GM18909 (cell line): ENCODE measurements around the gene MTMR2.

Source experiments
- ATAC-seq: cut with Tn5 transposase; IDR thresholded peaks from one replicate; pipeline ENCODE4 v1.9.1; 2021; ENCODE audit warnings: mild to moderate bottlenecking; ENCODE audit not compliant: unreplicated experiment, poor library complexity

MTMR2 gene

GRCh38 chr11:95923728-95924413, at the start of gene MTMR2:
MTMR2 (minus strand) TSS chr11:95924107; CDS start chr11:95923954, 153 bp downstream.
- peak; percentile 100 for ATAC-seq

- ATAC-seq = no peak
Measured at GRCh38 chr11:95972060-95972459, 48.2 kb upstream of the MTMR2 start.

- no peak for ATAC-seq
Measured at GRCh38 chr11:95968585-95968984, 44.7 kb upstream of the MTMR2 start.

- ATAC-seq = no peak
Measured at GRCh38 chr11:95964281-95964680, 40.4 kb upstream of the MTMR2 start.

GRCh38 chr11:95961758-95962157, 37.9 kb upstream of the MTMR2 start:
- no peak for ATAC-seq

- no peak for ATAC-seq
Measured at GRCh38 chr11:95950905-95951304, 27.0 kb upstream of the MTMR2 start.

GRCh38 chr11:95948637-95949036, 24.7 kb upstream of the MTMR2 start:
- ATAC-seq = no peak

GRCh38 chr11:95944623-95945022, 20.7 kb upstream of the MTMR2 start:
- no peak for ATAC-seq

GRCh38 chr11:95943546-95943945, 19.6 kb upstream of the MTMR2 start:
- no peak for ATAC-seq

- ATAC-seq = no peak
Measured at GRCh38 chr11:95939091-95939490, 15.2 kb upstream of the MTMR2 start.

GRCh38 chr11:95937358-95937757, 13.5 kb upstream of the MTMR2 start:
- no peak for ATAC-seq

- no peak for ATAC-seq
Measured at GRCh38 chr11:95933594-95933993, 9.7 kb upstream of the MTMR2 start.

GRCh38 chr11:95931916-95932315, 8.0 kb upstream of the MTMR2 start:
- no peak for ATAC-seq

- ATAC-seq = no peak
Measured at GRCh38 chr11:95930948-95931347, 7.0 kb upstream of the MTMR2 start.

GRCh38 chr11:95926726-95927125, 2.8 kb upstream of the MTMR2 start:
- no peak for ATAC-seq

GRCh38 chr11:95925011-95925410, 1.1 kb upstream of the MTMR2 start:
- no peak for ATAC-seq

GRCh38 chr11:95924414-95924760, 480 bp upstream of the MTMR2 start:
- ATAC-seq = peak; percentile 3

GRCh38 chr11:95923439-95923727, 524 bp downstream of the MTMR2 start:
- ATAC-seq = no peak

- no peak for ATAC-seq
Measured at GRCh38 chr11:95922536-95923438, 1.1 kb downstream of the MTMR2 start.

- no peak for ATAC-seq
Measured at GRCh38 chr11:95922099-95922498, 1.8 kb downstream of the MTMR2 start.

- ATAC-seq = no peak
Measured at GRCh38 chr11:95920460-95921105, 3.3 kb downstream of the MTMR2 start.
